ENCODE measurements around the gene GLDC. TPM values are rescaled to one million over a fixed set of nuclear protein-coding genes. Genes with fewer than 3 reads are reported as not detected.

GLDC gene
- total RNA-seq, 2 donors from 2014 or later, result 0.21 to 1.1 TPM

- H3K27me3 ChIP-seq, result no peaks in the 10 kb centered on the region
- H3K36me3 ChIP-seq, result no peaks in the 10 kb centered on the region
- intact Hi-C loops (cut with DNase I), result loop anchor here (10.0 kb wide), 1 partner anchor 72 kb away; no protein-coding TSS in a partner anchor
- no peak overlapping the region for H3K9ac ChIP-seq (ENCODE audit: low read depth in 2 of 2, low read length in 2 of 2)
- TF ChIP-seq, protein P1, sequence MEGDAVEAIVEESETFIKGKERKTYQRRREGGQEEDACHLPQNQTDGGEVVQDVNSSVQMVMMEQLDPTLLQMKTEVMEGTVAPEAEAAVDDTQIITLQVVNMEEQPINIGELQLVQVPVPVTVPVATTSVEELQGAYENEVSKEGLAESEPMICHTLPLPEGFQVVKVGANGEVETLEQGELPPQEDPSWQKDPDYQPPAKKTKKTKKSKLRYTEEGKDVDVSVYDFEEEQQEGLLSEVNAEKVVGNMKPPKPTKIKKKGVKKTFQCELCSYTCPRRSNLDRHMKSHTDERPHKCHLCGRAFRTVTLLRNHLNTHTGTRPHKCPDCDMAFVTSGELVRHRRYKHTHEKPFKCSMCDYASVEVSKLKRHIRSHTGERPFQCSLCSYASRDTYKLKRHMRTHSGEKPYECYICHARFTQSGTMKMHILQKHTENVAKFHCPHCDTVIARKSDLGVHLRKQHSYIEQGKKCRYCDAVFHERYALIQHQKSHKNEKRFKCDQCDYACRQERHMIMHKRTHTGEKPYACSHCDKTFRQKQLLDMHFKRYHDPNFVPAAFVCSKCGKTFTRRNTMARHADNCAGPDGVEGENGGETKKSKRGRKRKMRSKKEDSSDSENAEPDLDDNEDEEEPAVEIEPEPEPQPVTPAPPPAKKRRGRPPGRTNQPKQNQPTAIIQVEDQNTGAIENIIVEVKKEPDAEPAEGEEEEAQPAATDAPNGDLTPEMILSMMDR (IDR thresholded peaks at IDR 0.05), result no peak
- H3K27ac ChIP-seq, result no peak overlapping the region
- no peaks in the 10 kb centered on the region for H3K4me1 ChIP-seq
- DNase-seq, result no peak
- H3K4me3 ChIP-seq, result no peak overlapping the region
- no peaks in the 10 kb centered on the region for H3K9me3 ChIP-seq
Measured at GRCh38 chr9:6567140-6567591, 78.4 kb downstream of the GLDC start.

DNA sequence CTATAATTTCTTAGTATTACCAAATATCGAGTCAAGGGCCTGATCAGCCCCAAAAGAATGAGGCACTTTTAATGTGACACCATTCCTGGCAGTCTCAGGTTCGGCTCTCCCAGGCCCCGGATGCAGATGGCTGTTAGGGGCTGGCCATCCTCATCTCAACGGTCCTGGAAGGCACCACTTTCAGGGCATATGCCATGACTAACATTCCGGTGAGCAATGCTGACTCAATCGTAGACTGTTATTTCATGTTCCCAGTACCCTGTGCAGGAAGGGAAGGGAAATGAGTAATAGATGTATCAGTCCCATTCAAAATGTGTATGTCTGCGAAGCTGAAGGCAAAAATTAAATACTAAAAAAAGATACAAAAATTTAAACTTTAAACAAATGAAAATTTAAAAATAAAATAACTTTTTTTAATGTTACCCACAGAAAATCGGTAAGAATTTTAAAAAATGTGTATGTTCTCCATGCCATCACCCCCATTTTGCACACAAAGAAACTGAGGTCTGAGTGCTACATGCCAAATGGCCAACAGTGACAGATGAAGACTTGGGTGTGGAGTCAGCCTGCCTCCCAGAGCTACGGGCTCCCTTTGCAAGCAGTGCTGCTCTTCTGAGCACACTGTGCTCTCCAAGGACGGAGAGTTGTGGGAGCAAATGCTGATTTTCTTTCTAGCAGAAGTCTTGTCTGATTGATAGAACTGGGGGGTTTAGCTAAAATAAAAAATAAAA lies 79.0 kb downstream of the GLDC start:
- H3K9me3 ChIP-seq, result no peaks in the 10 kb centered on the region
- H3K27ac ChIP-seq, result no peak overlapping the region
- TF ChIP-seq, protein P1 (IDR thresholded peaks at IDR 0.05), result no peak
- no peak for DNase-seq
- no peak overlapping the region for H3K4me3 ChIP-seq
- H3K9ac ChIP-seq (ENCODE audit: low read depth in 2 of 2, low read length in 2 of 2), result no peak overlapping the region
- H3K4me1 ChIP-seq, result no peaks in the 10 kb centered on the region
- intact Hi-C loops (cut with DNase I), result loop anchor here (10.0 kb wide), 1 partner anchor 72 kb away; no protein-coding TSS in a partner anchor
- H3K27me3 ChIP-seq, result no peaks in the 10 kb centered on the region
- no peaks in the 10 kb centered on the region for H3K36me3 ChIP-seq

GRCh38 chr9:6565312-6565711 lies 80.2 kb downstream of the GLDC start:
- Histone ChIP-seq H3K9me3 (no peaks in the 10 kb centered on the region), H3K36me3 (no peaks in the 10 kb centered on the region), H3K4me3 (no peak overlapping the region), H3K27me3 (no peaks in the 10 kb centered on the region), H3K9ac (ENCODE audit: low read depth in 2 of 2, low read length in 2 of 2) (no peak overlapping the region), H3K27ac (no peak overlapping the region), H3K4me1 (no peaks in the 10 kb centered on the region)
- intact Hi-C loops (cut with DNase I), result loop anchor here (10.0 kb wide), 1 partner anchor 71 kb away; no protein-coding TSS in a partner anchor
- TF ChIP-seq, protein P1 (IDR thresholded peaks at IDR 0.05), result no peak
- DNase-seq, result no peak

- Histone ChIP-seq H3K27me3 (no peaks in the 10 kb centered on the region), H3K9me3 (no peaks in the 10 kb centered on the region), H3K27ac (no peak overlapping the region), H3K9ac (ENCODE audit: low read depth in 2 of 2, low read length in 2 of 2) (no peak overlapping the region), H3K36me3 (no peaks in the 10 kb centered on the region), H3K4me3 (no peak overlapping the region), H3K4me1 (no peaks in the 10 kb centered on the region)
- no peak for DNase-seq
- intact Hi-C loops (cut with DNase I), result loop anchor here (10.0 kb wide), 1 partner anchor 70 kb away; no protein-coding TSS in a partner anchor
- TF ChIP-seq, protein P1 (IDR thresholded peaks at IDR 0.05), result no peak
Measured at GRCh38 chr9:6564868-6565267, 80.7 kb downstream of the GLDC start.

DNA sequence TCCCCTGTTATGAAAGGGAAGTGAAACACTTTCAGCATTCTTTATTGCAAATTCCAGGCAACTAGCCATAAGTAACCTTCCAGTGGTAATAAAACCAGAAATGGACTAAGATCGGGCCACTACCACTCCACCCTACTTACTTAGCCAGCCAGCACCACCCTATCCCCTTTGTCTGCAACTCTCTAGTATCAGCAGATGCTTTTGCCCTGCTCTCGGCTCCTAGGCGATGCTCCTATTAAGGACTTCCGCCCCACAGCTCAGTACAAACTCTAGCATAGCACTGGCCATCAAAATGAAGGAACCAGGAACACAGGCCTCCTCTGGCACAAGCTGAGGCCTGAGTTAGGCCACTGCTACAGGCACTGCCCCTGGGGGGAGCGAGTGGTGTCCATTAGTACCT lies 81.2 kb downstream of the GLDC start:
- Histone ChIP-seq H3K9ac (ENCODE audit: low read depth in 2 of 2, low read length in 2 of 2) (no peak overlapping the region), H3K36me3 (no peaks in the 10 kb centered on the region), H3K27ac (no peak overlapping the region), H3K4me1 (no peaks in the 10 kb centered on the region), H3K27me3 (no peaks in the 10 kb centered on the region), H3K9me3 (no peaks in the 10 kb centered on the region), H3K4me3 (no peak overlapping the region)
- no peak for DNase-seq
- TF ChIP-seq, protein P1 (IDR thresholded peaks at IDR 0.05), result no peak
- intact Hi-C loops (cut with DNase I), result loop anchor here (10.0 kb wide), 1 partner anchor 70 kb away; no protein-coding TSS in a partner anchor

Data from colonic mucosa (tissue), 4 donors.